ENCODE data around the gene MCHR1. TPM values are rescaled to one million over a fixed set of nuclear protein-coding genes. Genes with fewer than 3 reads are reported as not detected.

MCHR1 gene
- total and polyA plus RNA-seq, 9 of the 15 experiments (the other 6 are each of a cell fraction or from before 2014, with no cell fraction given), result 0.03 to 0.50 TPM; not detected in 7

- no peak overlapping the region for H3K4me2 ChIP-seq (ENCODE audit: insufficient read depth, low read length)
- 75% methylated on average over 10 of the region's 11 CpGs for WGBS (ENCODE audit: insufficient coverage, low coverage, missing lambda C conversion rate)
- no TSS peak for BruUV-seq (replicated peaks)
Observed at GRCh38 chr22:40727070-40727963, 48.0 kb downstream of the MCHR1 start.

More at GRCh38 chr22:40727070-40727963, 48.0 kb downstream of the MCHR1 start:
- no peak for ATAC-seq
- FAIRE-seq, result no peak
- no peaks in the 10 kb centered on the region for H4K20me1 ChIP-seq (replicated peaks; ENCODE audit: control insufficient read depth, insufficient read depth, low read length)
- no peaks in the 10 kb centered on the region for H3K9me3 ChIP-seq (replicated peaks; ENCODE audit: control insufficient read depth, insufficient read depth, low read depth, low read length)
- no peaks in the 10 kb centered on the region for H3K36me3 ChIP-seq (ENCODE audit: control insufficient read depth, insufficient read depth, low read length)
- no peaks in the 10 kb centered on the region for H3K27me3 ChIP-seq (ENCODE audit: control insufficient read depth in 2 of 2, insufficient read depth in 2 of 2, low read length in 2 of 2)
- H3K9me1 ChIP-seq (ENCODE audit: control insufficient read depth, insufficient read depth, low read length), result no peaks in the 10 kb centered on the region
- H3K4me3 ChIP-seq, result no peak overlapping the region
- TF ChIP-seq ZNF395 (CRISPR knock-in tag; IDR thresholded peaks at IDR 0.05) (no peak), SAFB (IDR thresholded peaks at IDR 0.05; ENCODE audit: borderline replicate concordance, low read depth, low read length) (no peak), TSC22D4 (tag; IDR thresholded peaks at IDR 0.05) (no peak), KAT2B (IDR thresholded peaks at IDR 0.05; ENCODE audit: low read depth, low read length) (no peak), RBM14 (IDR thresholded peaks at IDR 0.05; ENCODE audit: borderline replicate concordance, insufficient read depth, low read depth, low read length) (no peak), TCF15 (CRISPR knock-in tag; IDR thresholded peaks at IDR 0.05) (no peak), FIP1L1 (IDR thresholded peaks at IDR 0.05; ENCODE audit: low read depth, low read length, poor library complexity, severe bottlenecking) (no peak), ZNF398 (CRISPR knock-in tag; IDR thresholded peaks at IDR 0.05) (no peak), ZBTB11 (CRISPR knock-in tag; IDR thresholded peaks at IDR 0.05) (no peak), TEAD2 (tag; IDR thresholded peaks at IDR 0.05) (no peak), NFIC (IDR thresholded peaks at IDR 0.05) (no peak), FOXK1 (CRISPR knock-in tag; IDR thresholded peaks at IDR 0.05; ENCODE audit: borderline replicate concordance) (no peak)
- H2AFZ ChIP-seq (ENCODE audit: low read depth, low read length), result no peak overlapping the region
- POLR2A ChIA-PET, result interaction anchor here (1.5 kb wide), 1 partner anchor 16 kb away, joined by 3 read pairs; no protein-coding TSS in a partner anchor
- in situ Hi-C loops (cut with MboI), result no loop called here
- intact Hi-C loops (cut with micrococcal nuclease), result no loop called here
- no peak for DNase-seq (ENCODE audit: extremely low read depth in 1 of 4, low spot score in 3 of 4)
- no peak overlapping the region for H3K9ac ChIP-seq (ENCODE audit: insufficient read depth in 1 of 2, low read depth in 2 of 2, low read length in 2 of 2)
- H3K4me1 ChIP-seq (replicated peaks in 1 of 2; ENCODE audit: control insufficient read depth in 2 of 2, insufficient read depth in 2 of 2, low read length in 2 of 2), result no peaks in the 10 kb centered on the region; a peak in 1 of 5 replicates
- CTCF ChIA-PET (ENCODE audit: low intra/inter-chr PET ratio), result no interaction called here
- H3K79me2 ChIP-seq (ENCODE audit: control insufficient read depth, insufficient read depth, low read length), result no peaks in the 10 kb centered on the region
- no peak overlapping the region for H3K27ac ChIP-seq (ENCODE audit: extremely low read depth, low read depth, low read length)

Measured in K562 (cell line).